NCI-H2227 (cell line): ENCODE measurements around the gene REPS2.

Experiments
- DNase-seq: peaks from one replicate; lab custom pipeline; 2025; ENCODE audit not compliant: unreplicated experiment; lab: John Stamatoyannopoulos, UW

REPS2 gene

GRCh38 chrX:17032351-17032750, 85.9 kb downstream of the REPS2 start:
- no peak for DNase-seq

- DNase-seq, result no peak
These were observed 86.8 kb downstream of the REPS2 start for GRCh38 chrX:17033225-17033624.

- DNase-seq, result no peak
These were observed 88.7 kb downstream of the REPS2 start for GRCh38 chrX:17035111-17035510.

GRCh38 chrX:17036171-17036961, 89.9 kb downstream of the REPS2 start:
- no peak for DNase-seq

- no peak for DNase-seq
These were observed 91.8 kb downstream of the REPS2 start for GRCh38 chrX:17038277-17038676.

- no peak for DNase-seq
These were observed 92.3 kb downstream of the REPS2 start for GRCh38 chrX:17038681-17039161.

DNA sequence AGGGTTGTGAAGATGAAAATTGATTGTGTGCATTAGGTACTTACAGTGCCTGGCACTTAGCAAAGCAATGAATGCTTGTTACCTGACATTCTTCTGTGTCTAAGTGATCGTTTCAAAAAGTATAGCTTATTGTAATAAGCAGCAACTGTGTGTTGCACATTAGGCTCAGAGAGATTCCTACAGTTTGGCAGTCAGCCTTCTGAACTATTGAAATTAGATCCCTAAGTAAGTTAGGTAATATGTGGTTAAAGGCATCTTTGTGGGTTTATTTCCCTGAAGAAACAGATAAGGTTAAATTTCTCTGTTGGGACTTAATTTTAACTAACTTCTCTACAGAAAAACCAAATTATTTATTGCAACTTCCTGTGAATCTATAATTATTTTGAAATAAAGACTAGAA, 93.4 kb downstream of the REPS2 start:
- DNase-seq, result no peak

GRCh38 chrX:17040711-17041110, 94.3 kb downstream of the REPS2 start:
- DNase-seq, result no peak

DNA sequence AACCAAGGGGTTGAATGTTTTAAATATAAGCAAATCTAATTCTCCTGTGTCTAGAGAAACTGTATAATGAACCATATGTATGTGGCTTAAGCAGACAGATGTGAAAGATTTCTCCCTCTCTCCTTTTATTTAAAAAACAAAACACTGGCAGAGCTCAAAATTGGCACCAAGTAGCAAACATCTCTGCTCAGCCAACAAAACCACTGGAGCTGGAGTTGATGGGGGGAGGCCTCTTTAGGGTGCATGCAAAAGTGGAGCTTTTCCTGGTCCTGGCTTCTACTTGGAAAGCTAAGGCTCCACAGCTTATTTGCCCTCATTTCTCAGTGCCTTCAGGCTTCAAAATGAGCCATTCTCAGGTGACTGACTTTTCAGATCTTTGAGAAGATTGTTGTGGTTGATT, 95.6 kb downstream of the REPS2 start:
- no peak for DNase-seq

- DNase-seq, result peak; percentile 89
These were observed 100.1 kb downstream of the REPS2 start for GRCh38 chrX:17046478-17047097.

- no peak for DNase-seq
These were observed 100.8 kb downstream of the REPS2 start for GRCh38 chrX:17047224-17047623.

DNA sequence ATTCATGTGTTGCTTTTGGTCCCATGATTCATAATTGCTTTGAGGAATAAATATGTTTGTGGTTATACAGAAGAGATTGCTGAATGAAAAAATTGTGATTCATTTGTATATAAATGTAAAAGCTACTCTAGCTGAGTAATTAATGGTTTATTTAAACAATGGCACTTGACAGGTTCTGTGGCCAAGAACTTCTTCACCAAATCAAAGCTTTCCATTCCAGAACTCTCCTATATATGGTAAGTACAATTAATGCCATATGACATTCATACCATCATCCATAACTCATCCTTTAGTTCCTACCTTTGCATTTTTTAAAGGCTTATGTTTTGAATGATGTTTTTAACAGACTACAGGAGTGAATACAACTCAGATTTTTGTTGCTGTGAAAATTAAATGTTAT, 105.8 kb downstream of the REPS2 start:
- DNase-seq, result no peak

- DNase-seq, result no peak
These were observed 106.3 kb downstream of the REPS2 start for GRCh38 chrX:17052793-17053192.

DNA sequence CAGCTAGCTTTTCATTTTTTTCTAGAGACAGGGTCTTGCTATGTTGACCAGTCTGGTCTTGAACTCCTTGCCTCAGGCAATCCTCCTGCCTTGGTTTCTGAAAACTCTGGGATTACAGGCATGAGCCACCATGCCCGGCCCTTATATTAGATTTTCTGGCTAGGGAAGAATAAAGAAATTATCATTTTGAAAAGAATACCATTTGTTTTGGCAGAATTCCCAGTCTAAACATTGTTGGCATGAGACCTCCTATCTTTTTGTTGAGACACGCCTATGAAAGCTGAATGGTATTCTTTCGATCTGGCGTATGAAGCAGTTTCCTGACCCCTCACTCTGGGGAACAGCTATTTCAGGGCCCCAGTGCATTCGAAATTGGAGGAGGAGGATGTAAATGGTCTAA, 107.0 kb downstream of the REPS2 start:
- DNase-seq, result peak; percentile 28

GRCh38 chrX:17056868-17057608, 110.6 kb downstream of the REPS2 start:
- no peak for DNase-seq

GRCh38 chrX:17062065-17062464, 115.6 kb downstream of the REPS2 start:
- no peak for DNase-seq

DNA sequence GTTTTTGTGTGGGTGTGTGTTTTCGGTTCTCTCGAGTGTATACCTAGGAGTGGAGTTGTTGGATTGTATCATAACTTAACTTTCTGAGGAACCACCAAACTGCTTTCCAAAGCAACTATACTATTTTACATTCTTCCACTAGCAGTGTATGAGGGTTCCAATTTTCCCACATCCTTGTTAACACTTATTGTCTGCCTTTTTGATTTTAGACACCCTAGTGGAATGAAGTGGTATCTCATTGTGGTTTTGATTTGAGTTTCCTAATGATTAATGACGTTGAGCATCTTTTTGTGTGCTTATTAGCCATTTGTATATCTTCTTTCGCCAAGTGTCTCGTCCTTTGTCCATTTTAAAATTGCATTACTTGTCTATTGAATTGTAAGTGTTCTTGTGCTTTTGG, 118.6 kb downstream of the REPS2 start:
- DNase-seq, result no peak

GRCh38 chrX:17067534-17067933, 121.1 kb downstream of the REPS2 start:
- DNase-seq, result no peak

- DNase-seq, result no peak
These were observed 125.8 kb downstream of the REPS2 start for GRCh38 chrX:17072301-17072700.

DNA sequence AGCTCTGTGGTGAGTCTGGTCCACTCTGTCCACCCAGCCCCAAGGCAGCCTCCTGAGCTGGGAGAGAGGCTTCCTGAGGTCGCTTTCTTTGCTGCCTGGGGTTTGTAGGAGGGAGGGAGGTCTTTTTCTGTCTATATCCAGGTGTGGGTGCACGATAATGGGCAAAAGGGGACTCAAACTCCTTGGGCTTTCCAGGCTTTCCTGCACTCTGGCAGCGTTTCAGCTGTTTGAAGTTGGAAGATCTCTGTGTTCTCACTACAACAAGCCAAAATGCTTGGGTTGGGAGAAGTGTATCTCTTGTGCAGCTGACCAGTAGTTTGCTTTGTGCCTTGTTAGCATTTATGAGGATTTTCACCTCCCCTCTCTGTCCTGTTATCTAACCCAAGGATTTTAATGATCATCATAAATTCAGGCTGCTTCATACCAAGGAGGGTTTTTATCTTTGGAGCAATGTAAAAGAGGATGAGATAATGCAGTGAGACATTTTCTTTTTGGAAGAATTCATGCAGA, 126.3 kb downstream of the REPS2 start:
- no peak for DNase-seq

DNA sequence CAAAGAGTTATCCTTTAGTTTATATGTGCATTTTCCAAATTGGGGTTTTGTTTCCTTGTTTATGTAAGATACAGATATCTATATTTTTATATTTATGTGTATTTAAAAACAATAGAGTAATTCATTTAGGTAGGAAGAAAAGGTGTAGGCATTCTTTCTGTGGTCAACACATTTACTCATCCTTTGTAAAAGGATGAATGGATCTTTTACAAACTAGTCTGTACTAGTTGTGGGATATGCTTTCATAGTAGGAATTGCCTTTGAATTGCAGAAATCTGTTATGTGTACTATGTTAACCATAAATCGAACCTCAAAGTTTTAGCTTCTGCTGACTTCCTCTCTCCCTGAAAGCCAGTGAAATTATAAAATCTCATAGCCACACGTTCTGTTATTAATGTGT, 128.5 kb downstream of the REPS2 start:
- DNase-seq, result no peak

DNA sequence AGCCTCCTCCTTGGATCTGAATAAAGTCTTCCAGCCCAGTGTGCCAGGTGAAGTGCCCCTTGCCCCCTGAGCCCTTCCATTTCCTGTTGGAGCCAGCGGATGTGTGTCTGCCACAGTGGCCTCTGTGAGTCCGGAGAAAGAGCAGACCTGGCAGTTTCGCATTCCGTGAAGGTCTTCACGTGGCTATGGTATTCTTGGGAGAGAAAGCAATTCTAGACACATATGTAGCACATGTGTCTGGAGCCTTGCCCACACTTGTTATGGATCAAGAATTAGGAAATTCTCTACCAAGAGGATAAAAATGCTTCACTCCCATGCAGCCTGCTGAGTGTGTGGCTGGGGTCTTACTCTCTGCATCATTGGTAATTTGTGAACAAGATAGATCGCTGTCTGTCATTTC, 130.9 kb downstream of the REPS2 start:
- no peak for DNase-seq
